Fibroblast of skin of left quadriceps (primary cell): ENCODE results near the gene LAMA5.

Source experiments
- DNase-seq, 2 experiments: peaks; one replicate each; pipeline ENCODE4 v3.0.0-alpha.2; 2013; ENCODE audit warnings: low read depth in 2 of 2

Gene LAMA5

DNA sequence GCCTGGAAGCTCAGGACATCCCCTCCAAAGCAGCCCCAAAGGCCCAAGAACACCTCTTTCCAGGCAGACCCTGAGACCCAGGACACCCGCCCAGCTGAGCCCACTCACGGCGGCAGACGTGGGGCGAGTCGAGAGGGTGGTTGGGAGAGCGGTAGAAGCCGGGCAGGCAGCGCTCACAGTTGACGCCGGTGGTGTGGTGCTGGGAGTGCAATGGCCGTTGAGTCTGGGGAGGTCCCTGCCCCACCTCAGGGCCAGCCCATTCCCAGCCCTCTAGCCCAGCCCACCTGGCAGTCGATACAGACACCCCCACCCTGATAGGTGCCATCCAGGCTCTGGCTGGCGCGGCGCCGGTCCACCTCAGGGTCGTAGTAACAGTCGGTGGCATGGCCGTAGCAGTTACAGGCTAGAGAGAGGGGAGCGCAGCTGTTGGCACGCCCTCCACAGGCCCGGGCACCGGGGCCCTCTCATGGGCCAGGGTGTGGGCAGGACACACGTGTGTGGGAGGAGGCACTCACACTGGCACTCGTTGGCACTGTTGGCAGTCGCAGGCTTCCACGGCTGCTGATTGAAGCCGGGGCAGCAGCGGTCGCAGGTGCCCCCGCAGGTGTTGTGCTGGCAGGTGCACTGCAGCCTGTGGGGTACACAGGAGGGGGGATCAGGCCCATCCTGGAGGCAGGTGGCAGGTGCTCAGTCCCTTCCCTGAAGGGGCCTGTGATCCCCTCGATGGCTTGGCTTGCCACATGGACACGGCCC, 20.5 kb downstream of the LAMA5 start:
- no peak for DNase-seq

DNA sequence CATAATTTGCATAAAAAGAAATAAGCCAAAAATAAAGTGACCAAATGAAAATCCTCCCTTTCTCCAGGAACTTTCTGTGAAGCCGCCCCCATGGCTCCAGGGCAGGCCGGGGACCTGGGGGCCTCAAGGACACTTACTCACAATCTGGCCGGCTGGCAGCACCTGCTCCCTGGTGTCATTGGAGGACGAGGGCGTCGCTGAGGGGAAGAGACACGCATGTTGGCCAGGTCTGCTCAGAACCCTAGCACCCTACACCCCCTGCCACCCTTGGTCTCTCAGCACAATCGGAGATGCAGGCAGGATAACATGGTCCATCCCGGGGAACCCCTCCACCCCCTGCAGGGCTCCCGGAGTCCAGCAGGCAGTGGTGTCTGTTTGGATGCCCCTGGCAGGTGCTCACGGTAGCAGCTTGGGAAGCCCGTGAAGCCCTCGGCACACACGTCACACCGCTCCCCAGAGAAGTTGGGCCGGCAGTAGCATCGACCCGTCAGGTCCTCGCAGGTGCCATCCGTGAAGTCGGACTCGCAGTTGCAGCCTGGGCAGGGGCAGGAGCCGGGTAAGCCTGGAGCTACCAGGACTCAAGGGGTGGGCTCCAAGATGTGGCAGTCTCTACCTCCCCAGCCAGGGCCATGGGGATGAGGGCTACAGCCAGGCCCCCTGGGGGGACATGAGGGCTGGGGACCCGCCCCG, 21.3 kb downstream of the LAMA5 start:
- no peak for DNase-seq

- no peak for DNase-seq
Measured at GRCh38 chr20:62344782-62345181, 22.3 kb downstream of the LAMA5 start.

- DNase-seq: no peak
Measured at GRCh38 chr20:62344092-62344491, 23.0 kb downstream of the LAMA5 start.

DNA sequence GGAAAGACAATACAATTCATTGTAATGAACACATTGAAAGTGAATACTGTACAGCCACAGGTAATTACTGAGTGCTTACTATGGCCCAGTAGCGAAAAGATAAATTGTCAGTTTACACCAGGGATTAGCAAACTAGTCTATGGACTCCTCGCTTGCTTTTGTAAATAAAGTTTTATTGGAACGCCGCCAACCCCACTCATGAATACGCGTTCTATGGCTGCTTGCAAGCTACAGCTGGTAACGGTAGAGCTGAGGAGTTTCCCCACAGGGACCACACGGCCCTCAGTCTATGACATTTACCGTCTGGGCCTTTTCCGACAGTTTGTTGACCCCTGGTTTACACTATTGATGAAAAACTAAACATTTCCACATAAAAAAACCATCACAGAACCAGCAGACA, 24.2 kb downstream of the LAMA5 start:
- DNase-seq: no peak

- no peak for DNase-seq
Measured at GRCh38 chr20:62339647-62340062, 27.5 kb downstream of the LAMA5 start.

- no peak for DNase-seq
Measured at GRCh38 chr20:62338294-62338620, 28.9 kb downstream of the LAMA5 start.

- DNase-seq: no peak
Measured at GRCh38 chr20:62337558-62338293, 29.4 kb downstream of the LAMA5 start.

- DNase-seq: no peak
Measured at GRCh38 chr20:62336775-62337557, 30.1 kb downstream of the LAMA5 start.

DNA sequence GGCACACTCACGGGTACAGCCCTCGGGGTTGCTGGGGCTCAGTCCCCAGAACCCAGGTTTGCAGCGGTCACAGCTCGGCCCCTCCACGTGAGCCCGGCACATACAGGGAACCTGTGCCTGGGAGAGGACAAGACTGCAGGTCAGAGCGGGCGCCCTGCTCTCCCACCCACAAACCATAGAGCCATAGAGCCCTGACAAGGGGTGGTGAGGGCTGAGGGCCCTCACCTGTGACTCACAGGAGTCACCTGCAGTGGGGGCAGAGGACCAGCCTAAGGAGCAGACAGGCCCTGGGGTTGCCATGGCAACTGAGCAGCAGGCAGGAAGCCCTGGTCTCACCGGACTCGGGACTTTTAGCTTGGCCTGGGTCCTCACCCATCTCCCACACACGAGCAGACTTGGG, 30.8 kb downstream of the LAMA5 start:
- no peak for DNase-seq

DNA sequence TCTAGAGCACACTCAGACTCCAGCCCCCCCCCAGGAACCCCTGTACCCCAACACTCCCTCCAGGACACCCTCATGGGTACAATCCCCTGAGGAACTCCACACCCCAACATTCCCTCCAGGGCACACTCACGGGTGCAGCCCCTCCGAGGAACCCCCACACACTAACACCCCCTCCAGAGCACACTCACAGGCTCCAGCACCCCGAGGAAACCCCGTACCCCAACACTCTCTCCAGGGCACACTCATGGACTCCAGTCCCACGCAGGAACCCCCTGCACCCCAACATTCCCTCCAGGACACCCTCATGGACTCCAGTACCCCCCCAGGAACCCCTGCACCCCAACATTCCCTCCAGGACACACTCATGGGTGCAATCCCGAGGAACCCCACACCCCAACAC, 31.6 kb downstream of the LAMA5 start:
- DNase-seq: no peak

DNA sequence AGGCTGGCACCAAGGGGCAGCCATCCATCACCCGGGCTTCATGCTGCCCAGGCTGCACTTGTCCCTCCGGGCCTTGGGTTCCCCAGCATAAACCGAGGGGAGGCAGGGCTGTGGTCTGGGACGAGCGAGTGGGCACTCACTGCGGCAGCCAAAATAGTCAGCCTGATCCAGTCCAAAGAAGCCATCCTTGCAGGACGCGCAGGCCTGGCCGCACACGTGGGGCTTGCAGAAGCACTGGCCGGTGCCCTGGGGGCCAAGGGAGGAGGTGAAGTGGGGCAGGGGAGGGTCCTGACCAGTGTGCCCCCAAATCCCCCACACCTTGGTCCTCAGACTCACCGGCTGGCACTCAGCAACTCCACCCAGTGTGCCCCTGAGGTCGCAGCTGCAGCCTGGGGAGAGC, 32.2 kb downstream of the LAMA5 start:
- DNase-seq: no peak

GRCh38 chr20:62333820-62334595, 33.1 kb downstream of the LAMA5 start:
- no peak for DNase-seq

GRCh38 chr20:62332989-62333819, 33.9 kb downstream of the LAMA5 start:
- DNase-seq: no peak

DNA sequence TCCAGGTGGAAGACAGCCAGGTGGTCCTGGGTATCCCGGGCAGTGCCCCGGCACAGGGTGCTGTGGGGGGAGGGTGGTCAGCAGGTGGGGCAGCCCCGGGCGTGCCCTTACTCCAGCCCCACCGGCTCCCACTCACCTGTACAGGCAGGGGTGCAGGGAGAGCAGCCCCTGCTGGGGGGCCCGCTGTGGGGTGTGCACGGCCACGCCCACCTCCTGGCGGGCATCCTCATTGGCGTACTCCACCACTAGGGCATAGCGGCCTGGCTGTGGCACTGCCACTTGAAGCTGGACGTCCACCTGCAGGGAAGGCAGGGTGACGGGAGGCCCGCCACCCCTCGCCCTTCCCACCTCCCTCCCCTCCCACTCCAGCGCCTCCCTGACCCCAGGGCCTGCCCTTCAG, 34.7 kb downstream of the LAMA5 start:
- DNase-seq: no peak

GRCh38 chr20:62331347-62331746, 35.8 kb downstream of the LAMA5 start:
- DNase-seq: no peak

- DNase-seq: no peak
Measured at GRCh38 chr20:62330576-62331317, 36.4 kb downstream of the LAMA5 start.

DNA sequence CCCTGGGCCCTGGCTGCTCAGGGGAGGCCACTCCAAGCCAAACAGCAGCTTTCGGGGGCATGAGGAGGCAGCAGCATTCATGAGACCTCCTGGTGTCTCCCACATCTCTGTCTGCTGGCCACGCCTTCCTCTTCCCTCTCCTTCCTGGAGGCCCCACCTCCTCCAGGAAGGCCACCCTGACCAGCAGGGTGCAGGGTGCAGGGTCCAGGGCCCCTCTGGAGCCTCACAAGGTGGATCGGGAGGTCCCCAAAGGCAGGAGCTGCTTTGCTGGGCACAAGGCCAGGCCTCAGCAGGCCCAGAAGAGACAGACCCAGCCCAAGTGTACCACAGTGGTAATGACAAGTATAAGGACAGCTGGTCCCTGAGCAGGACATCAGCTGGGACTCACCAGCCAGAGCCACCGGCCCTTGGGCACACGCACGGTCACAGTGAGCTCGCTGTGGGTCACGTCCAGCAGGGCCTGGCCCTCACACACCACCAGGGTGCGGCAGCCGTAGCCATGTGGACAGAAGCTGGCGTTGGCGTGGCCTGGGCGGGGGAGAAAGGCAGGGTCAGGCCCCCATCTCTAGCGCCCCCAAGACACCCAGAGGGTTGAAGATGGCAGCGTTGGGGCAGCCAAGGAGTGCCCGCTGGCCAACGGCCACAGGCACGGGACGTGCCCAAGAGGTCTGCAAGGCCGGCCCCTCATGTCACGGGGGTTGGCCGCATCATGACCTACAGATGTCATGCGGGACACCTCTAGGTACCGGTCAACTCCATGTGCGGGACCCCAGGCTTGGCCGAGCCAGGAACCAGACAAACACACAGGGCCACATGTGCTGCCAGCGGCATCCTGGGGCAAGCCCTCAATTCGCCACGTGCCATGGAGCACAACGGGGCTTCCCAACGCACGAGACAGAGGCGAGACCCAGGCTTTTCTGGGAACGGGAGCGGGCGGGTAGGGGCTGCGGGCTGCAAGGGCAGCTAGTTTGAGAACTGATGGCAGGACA, 37.4 kb downstream of the LAMA5 start:
- no peak for DNase-seq
